Endothelial cell of umbilical vein (primary cell): ENCODE data around the gene MCC. TPM values are rescaled to one million over a fixed set of nuclear protein-coding genes. Genes with fewer than 3 reads are reported as not detected.

Experiments used
- BruUV-seq: library from RNA; stranded (reverse); fragments of 400-500 nt; replicated peaks from 2 replicates; lab custom pipeline; 2021; lab: Mats Ljungman, UMichigan
- CTCF ChIA-PET: fragments of 300-600, 350-600 bp; sonication (Branson Sonifier 250); formaldehyde crosslinking; loops from one replicate; lab custom pipeline; 2021; ENCODE audit warnings: antibody characterized with exemption, inconsistent platforms; lab: Charles Lee
- POLR2A ChIA-PET: fragments of 300-600, 350-600 bp; sonication (Branson Sonifier 250); formaldehyde crosslinking; loops from one replicate; lab custom pipeline; 2021; ENCODE audit warnings: antibody characterized with exemption, inconsistent platforms; lab: Charles Lee
- DNase-seq: peaks from one replicate; pipeline ENCODE4 v3.0.0-alpha.2; 2011; ENCODE audit warnings: low read depth, low spot score
- FAIRE-seq: peaks from 2 replicates; lab custom pipeline; 2011; peaks lifted over from hg19 to GRCh38; lab: Jason Lieb, UNC
- H2AFZ ChIP-seq: 2 replicates; pipeline ENCODE4 v1.6.0; 2012; ENCODE audit warnings: low read depth, low read length, control low read depth, inconsistent platforms
- H3K27ac ChIP-seq: 2 replicates; pipeline ENCODE4 v1.5.1; 2011; ENCODE audit warnings: low read depth, mild to moderate bottlenecking, control low read depth, low read length, moderate library complexity; ENCODE audit not compliant: insufficient read depth
- H3K27me3 ChIP-seq, 2 experiments: 2 replicates each; pipeline versions ENCODE4 v1.6.0 to v1.6.1; 2011; ENCODE audit warnings: low read length in 2 of 2, mixed read lengths in 1 of 2; ENCODE audit not compliant: control insufficient read depth in 2 of 2, insufficient read depth in 2 of 2
- H3K36me3 ChIP-seq, 2 experiments: 2 replicates in 1 of 2; 3 replicates in 1 of 2; pipeline ENCODE4 v1.5.1; 2011; ENCODE audit warnings: low read length in 2 of 2, mild to moderate bottlenecking in 1 of 2, moderate library complexity in 1 of 2; ENCODE audit not compliant: control insufficient read depth in 2 of 2, insufficient read depth in 2 of 2; ENCODE audit errors: extremely low read depth in 1 of 2
- H3K4me1 ChIP-seq: 3 replicates; pipeline ENCODE4 v1.5.1; 2011; ENCODE audit warnings: mild to moderate bottlenecking, low read length; ENCODE audit not compliant: control insufficient read depth, insufficient read depth; ENCODE audit errors: extremely low read depth
- H3K4me2 ChIP-seq: 2 replicates; pipeline ENCODE4 v1.6.1; 2011; ENCODE audit warnings: low read length, control low read depth, mixed read lengths; ENCODE audit not compliant: insufficient read depth
- H3K4me3 ChIP-seq, 3 experiments: fragments of 200-600 bp in 1 of 3; sonication (generic), shearing (Covaris generic) in 1 of 3; replicated peaks in 1 of 3; 2 replicates each; pipeline ENCODE4 v1.5.1; 2011 to 2016; ENCODE audit warnings: control low read depth in 3 of 3, low read length in 3 of 3, mild to moderate bottlenecking in 2 of 3, inconsistent platforms in 1 of 3, low read depth in 1 of 3, moderate library complexity in 1 of 3; ENCODE audit not compliant: insufficient read depth in 1 of 3
- H3K79me2 ChIP-seq: 2 replicates; pipeline ENCODE4 v1.6.0; 2012; ENCODE audit warnings: low read length, inconsistent platforms; ENCODE audit not compliant: control insufficient read depth, insufficient read depth
- H3K9ac ChIP-seq: replicated peaks from 2 replicates; pipeline ENCODE3; 2011; ENCODE audit warnings: low read length, control low read depth; ENCODE audit not compliant: insufficient read depth; ENCODE audit errors: extremely low read depth
- H3K9me1 ChIP-seq: replicated peaks from 3 replicates; pipeline ENCODE4 v1.6.0; 2011; ENCODE audit warnings: mild to moderate bottlenecking, low read length; ENCODE audit not compliant: control insufficient read depth, insufficient read depth; ENCODE audit errors: extremely low read depth
- H3K9me3 ChIP-seq: replicated peaks from 2 replicates; pipeline ENCODE4 v1.5.1; 2012; ENCODE audit warnings: low read length, inconsistent platforms; ENCODE audit not compliant: control insufficient read depth, insufficient read depth
- H4K20me1 ChIP-seq: replicated peaks from 2 replicates; pipeline ENCODE3; 2011; ENCODE audit warnings: mild to moderate bottlenecking, low read length; ENCODE audit not compliant: control insufficient read depth, insufficient read depth; ENCODE audit errors: extremely low read depth
- EZH2 ChIP-seq: IDR thresholded peaks from 2 replicates; pipeline ENCODE4 v1.6.1; 2012; ENCODE audit warnings: borderline replicate concordance, low read depth, mild to moderate bottlenecking, moderate library complexity, low read length, inconsistent platforms; ENCODE audit not compliant: severe bottlenecking
- FOS ChIP-seq: IDR thresholded peaks from 2 replicates; pipeline ENCODE4 v1.6.1; 2011; ENCODE audit warnings: mild to moderate bottlenecking, low read length, moderate library complexity, borderline replicate concordance; ENCODE audit not compliant: insufficient read depth
- GATA2 ChIP-seq: IDR thresholded peaks from 2 replicates; pipeline ENCODE4 v1.7.0; 2011; ENCODE audit warnings: low read depth, mild to moderate bottlenecking, moderate library complexity, mixed read lengths, low read length; ENCODE audit not compliant: insufficient read length, insufficient read depth
- JUN ChIP-seq: IDR thresholded peaks from 2 replicates; pipeline ENCODE4 v1.6.1; 2011; ENCODE audit warnings: borderline replicate concordance, low read depth; ENCODE audit not compliant: insufficient read length, insufficient read depth
- MYC ChIP-seq: IDR thresholded peaks from one replicate; pipeline ENCODE4 v1.6.1; 2011; ENCODE audit warnings: mild to moderate bottlenecking, low read depth, low read length
- POLR2A ChIP-seq: IDR thresholded peaks from 2 replicates; pipeline ENCODE4 v1.6.1; 2012; ENCODE audit warnings: low read depth, mild to moderate bottlenecking, control low read depth, low read length
- POLR2AphosphoS5 ChIP-seq: IDR thresholded peaks from 2 replicates; pipeline ENCODE4 v1.6.1; 2012; ENCODE audit warnings: low read depth, mild to moderate bottlenecking, control low read depth, low read length, moderate library complexity; ENCODE audit not compliant: insufficient read depth
- dilution Hi-C: fragments of 300-500 bp; cut with MboI; formaldehyde crosslinking; loops from one replicate; pipeline ENCODE4 v1.15.0; 2019; ENCODE audit warnings: low sequenced_read_pairs; ENCODE audit not compliant: extremely low pct_ligation_motif_present
- intact Hi-C: fragments of 100-400 bp; cut with micrococcal nuclease; formaldehyde crosslinking; loops from one replicate; pipeline ENCODE4 v1.10.0; 2022
- polyA plus RNA-seq, 4 experiments: library from polyadenylated mRNA; depleted of rRNA in 3 of 4; stranded (reverse) in 3 of 4; unstranded in 1 of 4; fragments of >200 nt; gene quantifications; 2 replicates each; pipeline versions ENCODE4 v1.2.1 to v1.2.3, GENCODE V29; 2011 to 2012; ENCODE audit warnings: missing spikeins in 1 of 4
- total RNA-seq: library from RNA; stranded (reverse); gene quantifications from 2 replicates; pipeline ENCODE4 v1.2.3, GENCODE V29; 2021
- TF ChIP-seq, protein P1 (sequence below): IDR thresholded peaks from 2 replicates; pipeline ENCODE4 v1.6.1; 2011; ENCODE audit not compliant: insufficient read depth, insufficient read length
- TF ChIP-seq, protein P2 (sequence below), 2 donors: IDR thresholded peaks; 1 replicate in 1 of 2; 2 replicates in 1 of 2; pipeline ENCODE4 v1.5.1; 2011; ENCODE audit warnings: low read length in 2 of 2, mild to moderate bottlenecking in 2 of 2, moderate library complexity in 2 of 2, control low read depth in 1 of 2, inconsistent platforms in 1 of 2, low read depth in 1 of 2; ENCODE audit not compliant: insufficient read depth in 1 of 2; ENCODE audit errors: extremely low read depth in 1 of 2

MCC gene
- total and polyA plus RNA-seq, 2 donors (not counting 3 experiments of a cell fraction or from before 2014, with no cell fraction given): 6.9 to 27.5 TPM

DNA sequence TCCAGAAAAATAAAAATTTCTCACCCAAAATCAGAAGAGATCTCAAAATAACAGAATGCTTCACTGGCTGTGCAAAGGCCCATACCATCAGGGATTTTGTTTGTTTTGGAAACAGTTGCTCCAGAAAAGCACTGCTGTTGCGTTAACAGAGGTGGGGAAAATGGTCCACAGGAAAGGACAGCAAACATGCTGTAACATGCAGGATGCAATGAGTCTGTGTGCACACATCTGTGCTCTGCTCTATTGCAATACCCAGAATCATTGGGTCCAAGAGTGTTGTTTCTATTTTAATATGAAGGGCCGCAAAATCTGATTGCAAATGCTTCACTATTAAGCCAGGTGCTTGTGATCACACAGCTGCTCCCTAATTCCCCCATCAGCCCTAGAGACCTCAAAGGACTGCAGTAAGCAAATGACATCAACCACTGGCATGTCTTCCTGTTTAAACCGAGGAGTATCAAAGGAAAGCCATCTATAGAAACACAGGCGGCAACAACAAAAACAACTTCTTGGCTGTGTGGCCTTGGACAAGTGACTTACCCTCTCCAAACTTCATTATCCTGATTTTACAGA is 370.6 kb downstream of the MCC start:
- dilution Hi-C loops: no loop called here

More for the DNA sequence above, 370.6 kb downstream of the MCC start:
- no peaks in the 10 kb centered on the region for H3K27me3 ChIP-seq
- H3K9me3 ChIP-seq: no peaks in the 10 kb centered on the region
- no peak overlapping the region for H3K9ac ChIP-seq
- H3K36me3 ChIP-seq: no peaks in the 10 kb centered on the region
- intact Hi-C loops: no loop called here
- no peaks in the 10 kb centered on the region for H4K20me1 ChIP-seq
- no peaks in the 10 kb centered on the region for H3K9me1 ChIP-seq
- DNase-seq (no peak), FAIRE-seq (no peak)
- POLR2A ChIA-PET: no interaction called here
- H2AFZ ChIP-seq: no peak overlapping the region
- H3K4me3 ChIP-seq: no peak overlapping the region
- BruUV-seq: no TSS peak
- H3K27ac ChIP-seq: no peak overlapping the region
- CTCF ChIA-PET: no interaction called here
- H3K4me2 ChIP-seq: no peak overlapping the region
- TF ChIP-seq EZH2 (no peak), FOS (no peak), GATA2 (no peak), POLR2AphosphoS5 (no peak), JUN (no peak), MYC (no peak), POLR2A (no peak)
- TF ChIP-seq, protein P1, sequence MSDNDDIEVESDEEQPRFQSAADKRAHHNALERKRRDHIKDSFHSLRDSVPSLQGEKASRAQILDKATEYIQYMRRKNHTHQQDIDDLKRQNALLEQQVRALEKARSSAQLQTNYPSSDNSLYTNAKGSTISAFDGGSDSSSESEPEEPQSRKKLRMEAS: no peak
- TF ChIP-seq, protein P2, sequence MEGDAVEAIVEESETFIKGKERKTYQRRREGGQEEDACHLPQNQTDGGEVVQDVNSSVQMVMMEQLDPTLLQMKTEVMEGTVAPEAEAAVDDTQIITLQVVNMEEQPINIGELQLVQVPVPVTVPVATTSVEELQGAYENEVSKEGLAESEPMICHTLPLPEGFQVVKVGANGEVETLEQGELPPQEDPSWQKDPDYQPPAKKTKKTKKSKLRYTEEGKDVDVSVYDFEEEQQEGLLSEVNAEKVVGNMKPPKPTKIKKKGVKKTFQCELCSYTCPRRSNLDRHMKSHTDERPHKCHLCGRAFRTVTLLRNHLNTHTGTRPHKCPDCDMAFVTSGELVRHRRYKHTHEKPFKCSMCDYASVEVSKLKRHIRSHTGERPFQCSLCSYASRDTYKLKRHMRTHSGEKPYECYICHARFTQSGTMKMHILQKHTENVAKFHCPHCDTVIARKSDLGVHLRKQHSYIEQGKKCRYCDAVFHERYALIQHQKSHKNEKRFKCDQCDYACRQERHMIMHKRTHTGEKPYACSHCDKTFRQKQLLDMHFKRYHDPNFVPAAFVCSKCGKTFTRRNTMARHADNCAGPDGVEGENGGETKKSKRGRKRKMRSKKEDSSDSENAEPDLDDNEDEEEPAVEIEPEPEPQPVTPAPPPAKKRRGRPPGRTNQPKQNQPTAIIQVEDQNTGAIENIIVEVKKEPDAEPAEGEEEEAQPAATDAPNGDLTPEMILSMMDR (IDR thresholded peaks at IDR 0.05; ENCODE audit: extremely low read depth in 1 of 2, insufficient read depth in 1 of 2, low read depth in 1 of 2, low read length in 2 of 2): no peak
- H3K79me2 ChIP-seq: no peaks in the 10 kb centered on the region
- H3K4me1 ChIP-seq: no peaks in the 10 kb centered on the region
